Neuron (in vitro differentiated cells): ENCODE measurements around the gene BCO2.
A peak's percentile ranks its signal among the peaks of the same experiment; 100 is the strongest.

Source experiments
- H2AFZ ChIP-seq: one replicate; pipeline ENCODE4 v1.6.1; 2013; ENCODE audit warnings: low read depth, mild to moderate bottlenecking, inconsistent platforms, low read length, moderate library complexity
- H3K27me3 ChIP-seq: one replicate; pipeline ENCODE4 v1.6.1; 2013; ENCODE audit warnings: low read length; ENCODE audit not compliant: insufficient read depth
- H3K36me3 ChIP-seq: one replicate; pipeline ENCODE4 v1.6.1; 2013; ENCODE audit warnings: low read length; ENCODE audit not compliant: insufficient read depth
- H3K4me1 ChIP-seq: one replicate; pipeline ENCODE4 v1.6.1; 2013; ENCODE audit warnings: low read length; ENCODE audit not compliant: insufficient read depth
- H3K4me3 ChIP-seq: 2 replicates; pipeline ENCODE4 v1.5.1; 2013; ENCODE audit warnings: mild to moderate bottlenecking, low read length, moderate library complexity
- H3K9me3 ChIP-seq: one replicate; pipeline ENCODE4 v1.6.1; 2013; ENCODE audit warnings: low read length

BCO2 gene

GRCh38 chr11:112211536-112211935 lies 36.2 kb downstream of the BCO2 start:
- H3K36me3 ChIP-seq: no peaks in the 10 kb centered on the region
- no peaks in the 10 kb centered on the region for H3K27me3 ChIP-seq
- H3K4me3 ChIP-seq: no peak overlapping the region
- no peaks in the 10 kb centered on the region for H3K4me1 ChIP-seq
- no peaks in the 10 kb centered on the region for H3K9me3 ChIP-seq
- no peak overlapping the region for H2AFZ ChIP-seq

GRCh38 chr11:112212290-112212689 lies 37.0 kb downstream of the BCO2 start:
- no peaks in the 10 kb centered on the region for H3K27me3 ChIP-seq
- no peaks in the 10 kb centered on the region for H3K9me3 ChIP-seq

GRCh38 chr11:112212710-112213109 lies 37.4 kb downstream of the BCO2 start:
- no peak overlapping the region for H3K4me3 ChIP-seq
- H3K27me3 ChIP-seq: no peaks in the 10 kb centered on the region
- no peaks in the 10 kb centered on the region for H3K4me1 ChIP-seq
- no peaks in the 10 kb centered on the region for H3K36me3 ChIP-seq
- no peak overlapping the region for H2AFZ ChIP-seq
- H3K9me3 ChIP-seq: no peaks in the 10 kb centered on the region

More at GRCh38 chr11:112212290-112212689, 37.0 kb downstream of the BCO2 start:
- Histone ChIP-seq H2AFZ (no peak overlapping the region), H3K4me1 (no peaks in the 10 kb centered on the region), H3K36me3 (no peaks in the 10 kb centered on the region), H3K4me3 (no peak overlapping the region)

GRCh38 chr11:112213753-112214152 lies 38.4 kb downstream of the BCO2 start:
- no peak overlapping the region for H2AFZ ChIP-seq
- no peaks in the 10 kb centered on the region for H3K36me3 ChIP-seq
- no peaks in the 10 kb centered on the region for H3K9me3 ChIP-seq
- H3K27me3 ChIP-seq: no peaks in the 10 kb centered on the region
- no peak overlapping the region for H3K4me3 ChIP-seq
- no peaks in the 10 kb centered on the region for H3K4me1 ChIP-seq

- H2AFZ ChIP-seq: no peak overlapping the region
- H3K9me3 ChIP-seq: no peaks in the 10 kb centered on the region
- H3K36me3 ChIP-seq: no peaks in the 10 kb centered on the region
- H3K4me1 ChIP-seq: no peaks in the 10 kb centered on the region
- H3K27me3 ChIP-seq: no peaks in the 10 kb centered on the region
- H3K4me3 ChIP-seq: no peak overlapping the region
These were observed 40.3 kb downstream of the BCO2 start for GRCh38 chr11:112215621-112216020.

GRCh38 chr11:112216561-112217105 lies 41.3 kb downstream of the BCO2 start:
- Histone ChIP-seq H3K9me3 (no peaks in the 10 kb centered on the region), H3K4me3 (no peak overlapping the region), H3K27me3 (no peaks in the 10 kb centered on the region), H3K36me3 (no peaks in the 10 kb centered on the region), H2AFZ (no peak overlapping the region), H3K4me1 (no peaks in the 10 kb centered on the region)

GRCh38 chr11:112219476-112220232 lies 44.3 kb downstream of the BCO2 start:
- Histone ChIP-seq H2AFZ (no peak overlapping the region), H3K27me3 (no peaks in the 10 kb centered on the region), H3K9me3 (no peaks in the 10 kb centered on the region), H3K36me3 (no peaks in the 10 kb centered on the region), H3K4me1 (no peaks in the 10 kb centered on the region), H3K4me3 (no peak overlapping the region)

GRCh38 chr11:112221274-112221835 lies 46.0 kb downstream of the BCO2 start:
- no peak overlapping the region for H3K4me3 ChIP-seq
- H3K9me3 ChIP-seq: no peaks in the 10 kb centered on the region
- no peaks in the 10 kb centered on the region for H3K27me3 ChIP-seq
- H2AFZ ChIP-seq: no peak overlapping the region
- H3K36me3 ChIP-seq: no peaks in the 10 kb centered on the region
- no peaks in the 10 kb centered on the region for H3K4me1 ChIP-seq

- Histone ChIP-seq H3K4me3 (no peak overlapping the region), H3K27me3 (no peaks in the 10 kb centered on the region), H3K9me3 (no peaks in the 10 kb centered on the region), H3K36me3 (no peaks in the 10 kb centered on the region), H2AFZ (no peak overlapping the region), H3K4me1 (peaks cover 4% of the 10 kb centered on the region)
These were observed 47.0 kb downstream of the BCO2 start for GRCh38 chr11:112222303-112222702.

- Histone ChIP-seq H3K4me1 (peaks cover 7% of the 10 kb centered on the region), H3K9me3 (no peaks in the 10 kb centered on the region), H3K4me3 (no peak overlapping the region), H3K36me3 (no peaks in the 10 kb centered on the region), H2AFZ (no peak overlapping the region), H3K27me3 (no peaks in the 10 kb centered on the region)
These were observed 47.8 kb downstream of the BCO2 start for GRCh38 chr11:112223121-112223520.

GRCh38 chr11:112223754-112224532 lies 48.6 kb downstream of the BCO2 start:
- no peaks in the 10 kb centered on the region for H3K9me3 ChIP-seq
- H3K36me3 ChIP-seq: peaks cover 2% of the 10 kb centered on the region
- no peak overlapping the region for H3K4me3 ChIP-seq
- H3K27me3 ChIP-seq: no peaks in the 10 kb centered on the region
- H2AFZ ChIP-seq: no peak overlapping the region
- peaks cover 7% of the 10 kb centered on the region for H3K4me1 ChIP-seq

GRCh38 chr11:112225753-112226061 lies 50.4 kb downstream of the BCO2 start:
- H3K4me3 ChIP-seq: peak overlapping the region; percentile 94
- peaks cover 18% of the 10 kb centered on the region for H3K36me3 ChIP-seq

More at GRCh38 chr11:112225753-112226061, 50.4 kb downstream of the BCO2 start:
- no peaks in the 10 kb centered on the region for H3K27me3 ChIP-seq
- H3K4me1 ChIP-seq: peaks cover 7% of the 10 kb centered on the region
- H3K9me3 ChIP-seq: no peaks in the 10 kb centered on the region
- H2AFZ ChIP-seq: peak overlapping the region; percentile 84
